ENCODE data around the gene DEUP1.

The DEUP1 gene

DNA sequence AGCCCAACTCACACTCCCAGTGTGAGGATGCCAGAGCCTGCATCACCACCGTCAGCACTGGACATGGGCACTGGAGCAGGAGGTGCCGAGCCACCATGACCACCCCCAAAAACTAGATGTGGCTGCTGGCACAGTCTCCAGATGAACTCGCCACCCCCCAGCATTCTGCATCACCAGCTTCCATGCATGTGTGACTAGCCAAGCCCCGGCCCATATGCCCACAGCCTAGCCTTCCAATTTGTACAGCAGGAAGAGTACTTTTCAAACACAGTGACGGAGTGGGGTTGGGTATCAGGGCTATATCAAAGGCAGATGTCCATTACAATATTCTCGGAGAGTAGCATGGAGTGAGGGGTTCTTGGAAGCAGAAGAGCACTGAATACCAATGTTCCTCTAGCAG, 149.7 kb downstream of the DEUP1 start:
- no peak for DNase-seq

DNA sequence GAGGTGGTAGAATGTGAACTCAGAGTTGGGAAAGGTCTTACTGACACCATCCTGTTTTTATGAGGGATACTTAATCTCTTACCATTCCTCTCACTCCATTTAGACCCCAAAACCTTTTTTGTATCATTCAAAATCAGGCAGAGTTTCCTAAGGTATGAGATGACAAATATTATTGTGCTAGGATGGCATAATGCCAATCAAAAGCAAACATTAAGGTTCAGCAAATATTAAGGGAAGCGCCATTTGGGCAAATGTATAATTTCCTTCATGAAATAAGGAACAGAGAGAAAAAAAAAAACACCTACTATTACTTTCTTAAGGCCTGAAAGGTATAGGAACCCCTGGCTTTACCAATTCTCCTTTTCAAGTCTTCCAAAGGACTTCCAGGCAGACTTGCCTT, 150.2 kb downstream of the DEUP1 start:
- no peak for DNase-seq

DNA sequence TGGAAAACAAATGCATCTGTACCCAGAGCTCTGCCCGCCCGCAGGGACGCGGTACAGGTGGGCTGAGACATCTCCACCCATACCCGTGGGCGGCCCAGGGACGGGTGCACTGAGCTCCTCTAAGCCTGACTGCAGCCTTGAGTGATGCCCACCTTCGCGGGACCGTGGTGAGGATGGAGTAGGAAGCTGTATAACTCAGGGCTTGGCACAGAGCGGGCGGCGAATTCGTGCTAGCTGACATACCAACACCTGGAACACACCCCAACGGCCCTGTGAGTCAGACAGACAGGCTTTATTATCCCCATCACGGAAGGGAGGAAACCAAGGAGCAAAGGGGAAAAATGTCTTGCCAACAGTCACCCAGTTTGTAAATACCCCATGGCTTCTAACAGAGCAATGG, 150.7 kb downstream of the DEUP1 start:
- no peak for DNase-seq

DNA sequence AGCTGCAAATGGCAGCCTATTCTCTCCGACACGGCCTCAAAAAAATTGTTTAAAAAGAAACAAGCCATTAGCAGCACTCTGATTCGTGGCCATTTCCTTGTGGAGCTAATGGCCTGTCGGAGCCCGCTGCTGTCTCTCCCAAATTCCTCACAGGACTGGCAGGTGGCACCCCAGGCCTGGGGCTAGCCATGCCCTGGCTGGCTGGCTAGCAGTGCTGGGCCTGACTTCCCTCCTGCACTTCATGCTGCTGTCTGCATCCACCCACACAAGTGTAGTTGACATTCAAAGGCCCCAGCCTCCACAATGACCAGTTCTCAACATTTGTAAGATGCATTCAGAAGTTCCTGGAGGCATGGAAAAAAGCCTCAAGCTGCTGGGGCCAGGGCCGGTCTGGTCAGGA, 151.2 kb downstream of the DEUP1 start:
- no peak for DNase-seq

DNA sequence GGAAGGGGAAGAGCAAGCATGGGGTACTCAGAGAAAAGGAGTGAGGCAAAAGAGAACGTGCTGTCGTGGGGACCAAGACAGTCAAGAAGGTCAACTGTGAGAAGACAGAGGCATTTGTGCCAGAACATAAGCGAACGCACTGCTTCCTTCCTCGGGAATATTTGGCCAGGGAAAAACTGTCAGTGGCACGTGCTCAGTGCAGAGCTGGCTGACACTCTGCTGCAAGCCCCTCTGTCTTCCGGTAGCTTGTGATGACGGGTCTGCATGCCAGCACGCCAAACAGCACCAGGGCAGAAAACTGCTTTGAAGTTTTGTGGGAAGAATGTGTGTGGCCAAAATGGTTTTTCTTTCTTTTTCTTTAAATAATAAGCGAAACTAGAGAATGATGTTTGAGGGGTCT, 152.0 kb downstream of the DEUP1 start:
- no peak for DNase-seq

DNA sequence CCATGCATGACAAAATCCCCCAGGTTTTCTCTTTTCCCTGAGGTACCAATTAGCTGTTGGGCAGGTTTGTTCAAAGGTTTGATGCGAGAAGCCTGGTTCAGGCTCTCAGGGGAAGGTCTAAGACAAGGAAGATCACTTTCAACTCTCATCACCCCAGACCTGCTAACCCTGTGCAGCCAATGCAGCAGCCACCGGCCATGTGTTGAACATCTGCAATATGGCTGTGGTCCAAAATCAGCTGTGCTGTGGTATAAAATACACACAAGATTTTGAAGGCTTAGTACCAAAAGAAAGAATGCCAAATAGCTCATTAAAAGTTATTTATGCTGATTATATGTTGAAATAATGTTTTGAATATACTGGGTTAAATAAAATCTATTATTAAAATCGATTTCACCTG, 154.2 kb downstream of the DEUP1 start:
- no peak for DNase-seq

DNA sequence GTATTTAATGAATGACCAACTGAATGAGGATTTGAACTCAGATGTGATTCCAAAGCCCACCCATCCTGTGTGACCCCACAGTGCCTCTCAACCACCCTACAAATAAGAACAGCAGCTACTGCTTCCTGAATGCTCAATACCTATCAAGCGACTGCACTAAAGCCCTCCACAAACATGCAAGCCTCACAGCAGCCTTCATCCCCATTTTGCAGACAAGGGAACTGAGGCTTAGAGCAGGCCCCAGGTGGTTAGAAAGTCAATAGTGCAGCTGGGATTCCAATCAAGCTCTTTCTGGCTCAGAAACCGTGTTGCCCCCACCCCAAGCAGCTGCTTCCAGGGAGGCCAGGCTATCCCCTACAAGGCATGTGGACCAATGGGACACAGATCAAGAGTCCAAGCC, 155.4 kb downstream of the DEUP1 start:
- DNase-seq = no peak

DNA sequence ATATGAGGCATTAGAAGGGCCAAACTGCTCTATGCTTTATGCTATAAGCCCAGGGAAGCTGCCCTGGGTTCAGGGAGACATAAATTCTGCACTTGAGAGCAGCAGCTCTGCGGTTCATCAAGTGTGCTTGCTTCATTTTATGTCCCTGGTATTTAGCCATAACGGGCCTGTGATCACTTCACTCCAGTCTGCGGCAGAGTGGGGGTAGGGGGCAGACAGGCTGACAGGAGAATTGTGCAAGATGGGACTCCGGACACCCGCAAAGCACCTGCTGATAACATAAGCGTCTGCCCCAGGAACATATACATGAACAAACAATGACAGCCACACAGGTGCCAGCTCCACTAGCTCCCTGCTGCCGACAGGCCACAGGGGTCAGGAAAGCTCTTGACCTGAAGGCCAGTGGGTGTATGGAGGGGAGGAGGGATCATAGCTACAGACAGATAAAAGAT, 156.5 kb downstream of the DEUP1 start:
- no peak for DNase-seq

All from CD4-positive, alpha-beta T cell treated with Interleukin-1 beta for 1 hour (primary cell).